Liver (tissue), 3 donors: ENCODE data around the gene SPON2.

ENCODE experiments used
- ATF3 ChIP-seq: IDR thresholded peaks from 2 replicates; pipeline ENCODE4 v1.6.1; 2016; ENCODE audit warnings: antibody characterized with exemption
- EGR1 ChIP-seq, 2 donors: IDR thresholded peaks; 2 replicates each; pipeline ENCODE4 v1.6.1; 2016 to 2018; ENCODE audit warnings: antibody characterized with exemption in 2 of 2, low read depth in 2 of 2
- FOXA1 ChIP-seq: IDR thresholded peaks from 2 replicates; pipeline ENCODE4 v1.6.1; 2016; ENCODE audit warnings: antibody characterized with exemption
- GABPA ChIP-seq, 2 donors: IDR thresholded peaks in 1 of 2; conservative IDR thresholded peaks in 1 of 2; 2 replicates each; pipeline ENCODE4 v1.6.1; 2016; ENCODE audit warnings: antibody characterized with exemption in 2 of 2, mild to moderate bottlenecking in 1 of 2, moderate library complexity in 1 of 2
- JUND ChIP-seq, 2 donors: IDR thresholded peaks; 2 replicates each; pipeline ENCODE4 v1.6.1; 2016; ENCODE audit warnings: antibody characterized with exemption in 2 of 2
- MAX ChIP-seq: IDR thresholded peaks from 2 replicates; pipeline ENCODE4 v1.6.1; 2016; ENCODE audit warnings: antibody characterized with exemption
- RAD21 ChIP-seq, 2 donors: IDR thresholded peaks; 2 replicates each; pipeline ENCODE4 v1.6.1; 2016; ENCODE audit warnings: antibody characterized with exemption in 2 of 2, mild to moderate bottlenecking in 2 of 2
- REST ChIP-seq: IDR thresholded peaks from 2 replicates; pipeline ENCODE4 v1.6.1; 2016; ENCODE audit warnings: antibody characterized with exemption, mild to moderate bottlenecking
- RXRA ChIP-seq, 2 donors: IDR thresholded peaks; 2 replicates each; pipeline ENCODE4 v1.6.1; 2017 to 2018; ENCODE audit warnings: antibody characterized with exemption in 2 of 2, mild to moderate bottlenecking in 1 of 2
- SP1 ChIP-seq: IDR thresholded peaks from 2 replicates; pipeline ENCODE4 v1.6.1; 2018; ENCODE audit warnings: antibody characterized with exemption, mild to moderate bottlenecking
- YY1 ChIP-seq: IDR thresholded peaks from 2 replicates; pipeline ENCODE4 v1.6.1; 2016; ENCODE audit warnings: antibody characterized with exemption, mild to moderate bottlenecking
- ZBTB33 ChIP-seq: IDR thresholded peaks from 2 replicates; pipeline ENCODE4 v1.6.1; 2016; ENCODE audit warnings: antibody characterized with exemption
- TF ChIP-seq, protein P1 (sequence below): fragments of 150-350 bp; IDR thresholded peaks from 2 replicates; pipeline ENCODE4 v1.5.1; 2017; ENCODE audit warnings: improper control_type of control experiment, low read depth, low read length; ENCODE audit not compliant: missing input control
- donor health status: healthy.
- donor health status: healthy.

- TF ChIP-seq, protein P1, sequence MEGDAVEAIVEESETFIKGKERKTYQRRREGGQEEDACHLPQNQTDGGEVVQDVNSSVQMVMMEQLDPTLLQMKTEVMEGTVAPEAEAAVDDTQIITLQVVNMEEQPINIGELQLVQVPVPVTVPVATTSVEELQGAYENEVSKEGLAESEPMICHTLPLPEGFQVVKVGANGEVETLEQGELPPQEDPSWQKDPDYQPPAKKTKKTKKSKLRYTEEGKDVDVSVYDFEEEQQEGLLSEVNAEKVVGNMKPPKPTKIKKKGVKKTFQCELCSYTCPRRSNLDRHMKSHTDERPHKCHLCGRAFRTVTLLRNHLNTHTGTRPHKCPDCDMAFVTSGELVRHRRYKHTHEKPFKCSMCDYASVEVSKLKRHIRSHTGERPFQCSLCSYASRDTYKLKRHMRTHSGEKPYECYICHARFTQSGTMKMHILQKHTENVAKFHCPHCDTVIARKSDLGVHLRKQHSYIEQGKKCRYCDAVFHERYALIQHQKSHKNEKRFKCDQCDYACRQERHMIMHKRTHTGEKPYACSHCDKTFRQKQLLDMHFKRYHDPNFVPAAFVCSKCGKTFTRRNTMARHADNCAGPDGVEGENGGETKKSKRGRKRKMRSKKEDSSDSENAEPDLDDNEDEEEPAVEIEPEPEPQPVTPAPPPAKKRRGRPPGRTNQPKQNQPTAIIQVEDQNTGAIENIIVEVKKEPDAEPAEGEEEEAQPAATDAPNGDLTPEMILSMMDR: no peak
- no peak for TF ChIP-seq EGR1 (IDR thresholded peaks at IDR 0.05; ENCODE audit: low read depth in 2 of 2)
- no peak for TF ChIP-seq SP1
- no peak for TF ChIP-seq GABPA (IDR thresholded peaks at IDR 0.05 in 1 of 2, conservative IDR thresholded peaks at IDR 0.05 in 1 of 2)
- no peak for TF ChIP-seq FOXA1
- no peak for TF ChIP-seq ZBTB33
- no peak for TF ChIP-seq MAX
- no peak for TF ChIP-seq YY1
- no peak for TF ChIP-seq RXRA (IDR thresholded peaks at IDR 0.05)
- no peak for TF ChIP-seq JUND (IDR thresholded peaks at IDR 0.05)
- no peak for TF ChIP-seq REST
- TF ChIP-seq ATF3: no peak
- no peak for TF ChIP-seq RAD21 (IDR thresholded peaks at IDR 0.05)
Observed at GRCh38 chr4:1221155-1221870, 48.9 kb upstream of the SPON2 start.
